GM21515 (cell line): ENCODE data around the gene CPLANE2.
"Not testable (repeated sequence)": the region's sequence is repeated elsewhere in the genome, so short reads cannot be mapped to it uniquely, and the experiment has no call there.

Source experiments
- ATAC-seq: cut with Tn5 transposase; IDR thresholded peaks from one replicate; pipeline ENCODE4 v1.9.1; 2021; ENCODE audit not compliant: unreplicated experiment

CPLANE2 gene

GRCh38 chr1:16249596-16250241, 12.7 kb upstream of the CPLANE2 start:
- ATAC-seq = no peak

- ATAC-seq = no peak
Measured at GRCh38 chr1:16248603-16249516, 11.9 kb upstream of the CPLANE2 start.

- no peak for ATAC-seq
Measured at GRCh38 chr1:16248007-16248436, 11.0 kb upstream of the CPLANE2 start.

GRCh38 chr1:16247441-16247840, 10.5 kb upstream of the CPLANE2 start:
- ATAC-seq = no peak

- no peak for ATAC-seq
Measured at GRCh38 chr1:16246961-16247360, 10.0 kb upstream of the CPLANE2 start.

GRCh38 chr1:16246239-16246638, 9.3 kb upstream of the CPLANE2 start:
- ATAC-seq = not testable (repeated sequence)

GRCh38 chr1:16245476-16246196, 8.7 kb upstream of the CPLANE2 start:
- no peak for ATAC-seq

- no peak for ATAC-seq
Measured at GRCh38 chr1:16244650-16245285, 7.8 kb upstream of the CPLANE2 start.

- no peak for ATAC-seq
Measured at GRCh38 chr1:16243936-16244649, 7.1 kb upstream of the CPLANE2 start.

- ATAC-seq = no peak
Measured at GRCh38 chr1:16243215-16243610, 6.2 kb upstream of the CPLANE2 start.

- ATAC-seq = no peak
Measured at GRCh38 chr1:16242556-16243214, 5.7 kb upstream of the CPLANE2 start.

GRCh38 chr1:16241221-16241708, 4.3 kb upstream of the CPLANE2 start:
- no peak for ATAC-seq

GRCh38 chr1:16239972-16240491, 3.0 kb upstream of the CPLANE2 start:
- ATAC-seq = no peak

GRCh38 chr1:16237343-16237830, 404 bp upstream of the CPLANE2 start:
- no peak for ATAC-seq

- ATAC-seq = peak; percentile 27
Measured at GRCh38 chr1:16235944-16236510, 956 bp downstream of the CPLANE2 start.

GRCh38 chr1:16235347-16235746, 1.6 kb downstream of the CPLANE2 start:
- no peak for ATAC-seq

GRCh38 chr1:16233431-16233830, 3.6 kb downstream of the CPLANE2 start:
- no peak for ATAC-seq

- ATAC-seq = no peak
Measured at GRCh38 chr1:16232316-16232710, 4.7 kb downstream of the CPLANE2 start.
